ENCODE measurements around the gene DUSP3. TPM values are rescaled to one million over a fixed set of nuclear protein-coding genes. Genes with fewer than 3 reads are reported as not detected.

Gene DUSP3
- total RNA-seq, 1 experiment from 2014 or later = 16.9 TPM

GRCh38 chr17:43817826-43818225 lies 39.0 kb upstream of the DUSP3 start:
- no peaks in the 10 kb centered on the region for H3K9me3 ChIP-seq (ENCODE audit: control insufficient read depth, low read depth, low read length)
- no peak overlapping the region for H3T11ph ChIP-seq (ENCODE audit: low read length)
- H4K5ac ChIP-seq (ENCODE audit: insufficient read length, low read depth, low read length) = no peak overlapping the region
- no peak overlapping the region for H4K91ac ChIP-seq (ENCODE audit: insufficient read length, low read depth, low read length)
- WGBS (ENCODE audit: extremely low coverage, insufficient read length, low lambda C conversion rate) = no CpG with 5 or more reads among the region's 9 CpGs
- H3K56ac ChIP-seq (ENCODE audit: insufficient read length, low read depth, low read length) = no peak overlapping the region
- no peak overlapping the region for H3K4ac ChIP-seq (ENCODE audit: low read depth, low read length)
- no peak overlapping the region for H3K23ac ChIP-seq (ENCODE audit: insufficient read length, low read depth, low read length)
- H3K4me2 ChIP-seq (ENCODE audit: insufficient read depth, insufficient read length, low read length) = no peak overlapping the region
- H2BK12ac ChIP-seq (ENCODE audit: insufficient read length, low read depth, low read length) = no peak overlapping the region
- peaks cover 0 to 7% (median 0%) of the 10 kb centered on the region in 3 experiments; a peak in 4 of 7 replicates for H3K36me3 Mint-ChIP-seq (ENCODE audit: insufficient read depth in 1 of 3, low read depth in 3 of 3)
- H4K8ac ChIP-seq (replicated peaks; ENCODE audit: insufficient read length, low read depth, low read length) = no peak overlapping the region
- DNase-seq = no peak
- no peaks in the 10 kb centered on the region for H3K4me1 ChIP-seq (ENCODE audit: insufficient read depth, low read length)
- H3K14ac ChIP-seq (ENCODE audit: insufficient read depth, low read length) = no peak overlapping the region
- H3K9me3 Mint-ChIP-seq = no peaks in the 10 kb centered on the region
- H3K27ac ChIP-seq (ENCODE audit: insufficient read length, low read depth, low read length) = no peak overlapping the region
- H3K23me2 ChIP-seq (ENCODE audit: insufficient read length, low read depth, low read length, poor library complexity, severe bottlenecking) = no peaks in the 10 kb centered on the region
- H3K27ac Mint-ChIP-seq = peak overlapping the region in 2 of 3 experiments; percentile 57 to 77; a peak in 2 of 7 replicates
- H2AK5ac ChIP-seq (ENCODE audit: insufficient read length, low read length) = no peak overlapping the region
- no peak overlapping the region for H2BK15ac ChIP-seq (ENCODE audit: low read depth, low read length)
- H2BK20ac ChIP-seq (ENCODE audit: low read depth, low read length, poor library complexity, severe bottlenecking) = no peak overlapping the region
- H3K79me2 ChIP-seq (ENCODE audit: insufficient read depth, low read length) = no peaks in the 10 kb centered on the region
- H2BK5ac ChIP-seq (ENCODE audit: insufficient read length, low read length) = no peak overlapping the region
- no peak overlapping the region for H2BK120ac ChIP-seq (ENCODE audit: low read depth, low read length, poor library complexity, severe bottlenecking)
- H3K27me3 ChIP-seq (ENCODE audit: insufficient read depth, low read length) = no peaks in the 10 kb centered on the region
- no peak for TF ChIP-seq CTCF (conservative IDR thresholded peaks at IDR 0.05)
- no peak overlapping the region for H3K18ac ChIP-seq (ENCODE audit: insufficient read length, low read depth, low read length)
- H4K20me1 ChIP-seq (ENCODE audit: control insufficient read depth, insufficient read depth, insufficient read length) = no peaks in the 10 kb centered on the region
- H3K4me3 Mint-ChIP-seq = no peak overlapping the region; a peak in 1 of 5 replicates
- peaks cover 4 to 7% of the 10 kb centered on the region in 2 experiments for H3K4me1 Mint-ChIP-seq
- H2AFZ ChIP-seq (ENCODE audit: low read length) = no peak overlapping the region
- H3K27me3 Mint-ChIP-seq (ENCODE audit: low read depth) = no peaks in the 10 kb centered on the region
- H3K79me1 ChIP-seq (ENCODE audit: insufficient read depth, low read depth, low read length, poor library complexity, severe bottlenecking) = no peaks in the 10 kb centered on the region
- H3K9ac ChIP-seq (ENCODE audit: extremely low read depth, insufficient read length, low read length) = no peak overlapping the region
